Activated naive CD4-positive, alpha-beta T cell treated with anti-CD3 and anti-CD28 coated beads, Interleukin-2, amount 50 U/mL, for 24 hours (primary cell): ENCODE data around the gene IDI1.

Experiments used
- H3K27ac Mint-ChIP-seq: one replicate; pipeline ENCODE4 v1.8.0; 2021; ENCODE audit warnings: mild to moderate bottlenecking, mixed read lengths
- H3K27me3 Mint-ChIP-seq: one replicate; pipeline ENCODE4 v1.8.0; 2021; ENCODE audit warnings: mixed read lengths
- H3K36me3 Mint-ChIP-seq: one replicate; pipeline ENCODE4 v1.8.0; 2021; ENCODE audit warnings: mixed read lengths
- H3K4me1 Mint-ChIP-seq: one replicate; pipeline ENCODE4 v1.8.0; 2021; ENCODE audit warnings: mixed read lengths
- H3K4me3 Mint-ChIP-seq: one replicate; pipeline ENCODE4 v1.8.0; 2021; ENCODE audit warnings: mild to moderate bottlenecking, mixed read lengths
- H3K9me3 Mint-ChIP-seq: one replicate; pipeline ENCODE4 v1.8.0; 2021; ENCODE audit warnings: mixed read lengths

Gene IDI1

DNA sequence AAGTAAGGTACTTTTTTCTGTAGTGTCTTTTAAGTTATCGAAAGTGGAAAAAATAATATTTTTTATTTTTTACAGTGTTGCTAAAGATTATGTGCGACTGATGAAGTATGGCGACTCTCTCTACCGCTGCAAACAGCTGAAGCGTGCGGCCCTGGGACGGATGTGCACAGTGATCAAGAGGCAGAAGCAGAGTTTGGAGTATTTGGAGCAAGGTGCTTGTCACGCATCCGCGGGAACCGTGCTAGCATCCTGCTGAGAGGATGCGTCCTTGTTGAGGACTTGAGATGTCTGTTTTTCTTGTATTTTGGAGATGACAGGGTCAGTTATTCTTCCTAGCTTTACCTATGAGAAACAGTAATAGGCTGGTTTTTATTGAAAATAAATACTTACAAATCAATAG lies 52.9 kb downstream of the IDI1 start:
- Mint-ChIP-seq H3K27me3 (no peaks in the 10 kb centered on the region), H3K4me3 (no peak overlapping the region), H3K27ac (no peak overlapping the region), H3K36me3 (peaks cover 33% of the 10 kb centered on the region), H3K9me3 (no peaks in the 10 kb centered on the region), H3K4me1 (peaks cover 14% of the 10 kb centered on the region)

DNA sequence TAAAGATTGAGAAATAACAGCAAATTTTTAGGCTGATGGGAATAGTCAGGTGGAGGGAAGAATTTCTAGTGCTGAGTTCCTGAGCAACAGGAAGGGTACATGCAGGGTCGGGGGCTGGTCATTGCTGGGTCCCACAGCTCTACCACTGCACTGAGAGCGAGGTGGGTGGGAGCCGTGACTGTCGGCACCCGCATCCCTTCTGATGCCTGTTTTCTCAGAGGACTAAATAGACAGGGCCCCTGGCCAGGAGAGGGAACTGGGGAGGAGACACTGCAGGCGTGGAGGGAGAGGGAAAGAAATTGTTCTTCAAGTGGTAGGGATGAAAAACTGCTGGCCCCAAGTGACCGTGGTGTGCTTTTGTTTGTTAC lies 53.4 kb downstream of the IDI1 start:
- Mint-ChIP-seq H3K36me3 (peaks cover 28% of the 10 kb centered on the region), H3K27ac (no peak overlapping the region), H3K9me3 (no peaks in the 10 kb centered on the region)

DNA sequence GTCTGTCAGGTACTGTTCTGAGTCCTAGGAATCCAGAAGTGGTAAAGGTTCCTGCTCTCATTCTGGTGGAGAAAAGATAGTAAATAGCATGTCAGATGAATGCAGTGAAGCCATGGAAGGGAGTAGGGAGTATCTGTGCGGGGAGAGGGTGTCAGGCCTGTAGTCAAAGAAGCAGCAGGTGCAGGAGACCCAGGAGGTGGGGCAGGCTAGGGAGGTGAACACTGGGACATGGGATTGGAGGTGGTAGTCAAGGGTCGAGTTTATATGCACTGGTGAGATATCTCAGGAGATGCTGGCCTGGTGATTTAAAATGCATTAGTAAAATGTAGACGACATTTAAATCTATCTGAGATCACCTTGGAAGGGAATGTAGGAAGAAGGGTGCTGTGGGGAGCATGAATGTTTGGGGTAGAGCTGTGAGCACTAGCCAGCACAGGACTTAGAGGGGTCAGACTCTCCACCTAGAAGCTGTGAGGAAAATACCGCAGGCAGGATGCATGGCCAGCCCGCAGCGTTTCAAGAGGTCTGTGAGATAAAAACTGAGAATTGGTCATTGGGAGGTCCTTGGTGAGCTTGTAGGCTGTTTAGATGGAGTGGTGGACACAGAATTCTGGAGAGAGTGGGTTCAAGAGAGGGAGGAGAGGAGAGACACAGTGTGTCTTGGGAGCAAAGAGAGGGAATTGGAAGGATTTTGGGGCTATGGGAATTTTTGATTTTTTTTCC lies 53.9 kb downstream of the IDI1 start:
- no peaks in the 10 kb centered on the region for H3K27me3 Mint-ChIP-seq
- no peak overlapping the region for H3K4me3 Mint-ChIP-seq
- peaks cover 18% of the 10 kb centered on the region for H3K4me1 Mint-ChIP-seq
- no peaks in the 10 kb centered on the region for H3K9me3 Mint-ChIP-seq
- peak overlapping the region; percentile 78 for H3K27ac Mint-ChIP-seq
- peaks cover 29% of the 10 kb centered on the region for H3K36me3 Mint-ChIP-seq

More for the DNA sequence above, 53.4 kb downstream of the IDI1 start:
- no peaks in the 10 kb centered on the region for H3K27me3 Mint-ChIP-seq
- H3K4me3 Mint-ChIP-seq: no peak overlapping the region
- H3K4me1 Mint-ChIP-seq: peaks cover 14% of the 10 kb centered on the region

DNA sequence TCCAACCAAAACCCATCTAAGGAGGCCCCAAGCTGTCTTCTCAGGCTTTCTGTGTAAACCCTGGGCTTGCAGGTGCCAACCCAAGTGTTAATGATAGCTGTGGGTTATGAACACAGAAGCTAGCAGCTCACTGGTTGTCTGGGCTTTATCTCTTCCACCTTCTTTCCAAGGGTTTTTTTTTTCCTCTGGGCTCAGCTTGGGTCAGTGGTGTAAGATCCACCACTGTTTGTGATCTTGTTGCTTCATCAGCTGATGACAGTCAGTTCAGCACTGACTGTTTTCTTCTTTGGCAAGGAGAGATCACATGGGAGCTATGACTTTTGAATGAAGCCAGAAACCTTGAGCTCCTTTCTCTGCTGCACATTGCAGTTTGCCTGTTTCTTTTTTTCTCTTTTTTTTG lies 56.0 kb downstream of the IDI1 start:
- Mint-ChIP-seq H3K9me3 (no peaks in the 10 kb centered on the region), H3K36me3 (peaks cover 34% of the 10 kb centered on the region), H3K27me3 (no peaks in the 10 kb centered on the region), H3K4me1 (peaks cover 27% of the 10 kb centered on the region), H3K27ac (no peak overlapping the region), H3K4me3 (no peak overlapping the region)

DNA sequence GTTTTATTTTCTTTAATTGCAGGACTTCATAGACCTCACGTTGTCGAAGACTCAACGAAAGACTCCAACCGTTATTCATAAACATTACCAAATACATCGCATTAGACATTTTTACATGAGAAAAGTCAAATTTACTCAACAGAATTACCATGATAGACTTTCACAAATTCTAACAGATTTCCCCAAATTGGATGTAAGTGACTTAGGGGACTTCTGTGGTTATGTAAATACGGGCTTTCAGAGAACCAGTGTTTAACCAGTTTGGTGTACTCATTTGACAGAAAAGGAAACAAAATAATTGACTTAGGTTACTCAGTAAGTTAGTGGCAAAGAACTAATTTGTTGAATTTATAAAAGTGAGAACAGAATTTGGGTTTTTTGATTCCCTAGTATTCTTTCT lies 56.5 kb downstream of the IDI1 start:
- Mint-ChIP-seq H3K27ac (no peak overlapping the region), H3K9me3 (no peaks in the 10 kb centered on the region), H3K4me3 (no peak overlapping the region), H3K4me1 (peaks cover 27% of the 10 kb centered on the region), H3K27me3 (no peaks in the 10 kb centered on the region), H3K36me3 (peaks cover 31% of the 10 kb centered on the region)

DNA sequence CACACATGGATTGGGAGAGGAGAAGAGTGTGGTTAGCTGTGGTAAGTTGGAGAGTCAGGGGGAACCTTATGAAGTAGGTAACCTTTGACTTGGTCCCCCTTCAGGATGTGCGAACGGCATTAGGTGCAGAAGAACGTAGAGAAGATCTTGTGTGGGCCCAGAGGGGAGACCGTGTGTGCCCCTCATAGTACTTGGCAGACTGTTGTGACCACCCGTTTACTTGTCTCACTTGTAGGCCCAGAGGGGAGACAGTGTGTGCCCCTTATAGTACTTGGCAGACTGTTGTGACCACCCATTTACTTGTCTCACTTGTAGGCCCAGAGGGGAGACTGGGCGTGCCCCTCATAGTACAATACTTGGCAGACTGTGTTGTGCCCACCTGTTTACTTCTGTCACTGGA lies 58.1 kb downstream of the IDI1 start:
- no peak overlapping the region for H3K27ac Mint-ChIP-seq
- peaks cover 25% of the 10 kb centered on the region for H3K36me3 Mint-ChIP-seq
- H3K4me3 Mint-ChIP-seq: peak overlapping the region; percentile 94
- no peaks in the 10 kb centered on the region for H3K27me3 Mint-ChIP-seq
- no peaks in the 10 kb centered on the region for H3K9me3 Mint-ChIP-seq
- H3K4me1 Mint-ChIP-seq: peaks cover 40% of the 10 kb centered on the region
